Osteocyte (in vitro differentiated cells): Measurements from ENCODE around the gene PAMR1. TPM values are rescaled to one million over a fixed set of nuclear protein-coding genes. Genes with fewer than 3 reads are reported as not detected.

Experiments used
- DNase-seq: peaks from one replicate; pipeline ENCODE4 v3.0.0; 2021; ENCODE audit warnings: mixed read lengths; ENCODE audit not compliant: unreplicated experiment; ENCODE audit errors: extremely low spot score
- H3K27ac Mint-ChIP-seq: one replicate; pipeline ENCODE4 v1.8.0; 2021; ENCODE audit warnings: mild to moderate bottlenecking, mixed read lengths; ENCODE audit not compliant: unreplicated experiment
- H3K27me3 Mint-ChIP-seq: one replicate; pipeline ENCODE4 v1.8.0; 2021; ENCODE audit warnings: mixed read lengths; ENCODE audit not compliant: unreplicated experiment
- H3K36me3 Mint-ChIP-seq: one replicate; pipeline ENCODE4 v1.8.0; 2021; ENCODE audit warnings: mixed read lengths; ENCODE audit not compliant: unreplicated experiment
- H3K4me1 Mint-ChIP-seq: one replicate; pipeline ENCODE4 v1.8.0; 2021; ENCODE audit warnings: mixed read lengths; ENCODE audit not compliant: unreplicated experiment
- H3K4me3 Mint-ChIP-seq: one replicate; pipeline ENCODE4 v1.8.0; 2021; ENCODE audit warnings: mild to moderate bottlenecking, moderate library complexity, mixed read lengths; ENCODE audit not compliant: unreplicated experiment
- H3K9me3 Mint-ChIP-seq: one replicate; pipeline ENCODE4 v1.8.0; 2021; ENCODE audit warnings: mixed read lengths; ENCODE audit not compliant: unreplicated experiment
- CTCF ChIP-seq: fragments of 200-600 bp; sonication (generic); IDR thresholded peaks from 2 replicates; pipeline ENCODE4 v1.5.0; 2021; ENCODE audit warnings: antibody characterized with exemption, mild to moderate bottlenecking, moderate library complexity
- total RNA-seq: library from RNA; stranded (reverse); gene quantifications from 2 replicates; pipeline ENCODE4 v1.2.1, GENCODE V29; 2021

Gene PAMR1
- total RNA-seq, 1 donor from 2014 or later: 4.4 TPM

- TF ChIP-seq CTCF: no peak
- Mint-ChIP-seq H3K4me1 (peaks cover 9% of the 10 kb centered on the region), H3K9me3 (peaks cover 21% of the 10 kb centered on the region), H3K27me3 (peaks cover 43% of the 10 kb centered on the region), H3K36me3 (peaks cover 12% of the 10 kb centered on the region), H3K27ac (no peak overlapping the region), H3K4me3 (no peak overlapping the region)
- DNase-seq: no peak
Measured at GRCh38 chr11:35478471-35479091, 46.8 kb downstream of the PAMR1 start.

- H3K27ac Mint-ChIP-seq: no peak overlapping the region
- H3K36me3 Mint-ChIP-seq: peaks cover 8% of the 10 kb centered on the region
- no peak overlapping the region for H3K4me3 Mint-ChIP-seq
- H3K9me3 Mint-ChIP-seq: peaks cover 14% of the 10 kb centered on the region
- peaks cover 46% of the 10 kb centered on the region for H3K27me3 Mint-ChIP-seq
- H3K4me1 Mint-ChIP-seq: peaks cover 7% of the 10 kb centered on the region
- DNase-seq: no peak
- TF ChIP-seq CTCF: no peak
Measured at GRCh38 chr11:35477901-35478300, 47.5 kb downstream of the PAMR1 start.

GRCh38 chr11:35474688-35475087 is 50.7 kb downstream of the PAMR1 start:
- H3K4me3 Mint-ChIP-seq: no peak overlapping the region
- no peak for TF ChIP-seq CTCF
- H3K36me3 Mint-ChIP-seq: peaks cover 2% of the 10 kb centered on the region
- H3K4me1 Mint-ChIP-seq: peaks cover 15% of the 10 kb centered on the region
- DNase-seq: no peak
- H3K27me3 Mint-ChIP-seq: peaks cover 55% of the 10 kb centered on the region
- H3K27ac Mint-ChIP-seq: no peak overlapping the region
- peaks cover 4% of the 10 kb centered on the region for H3K9me3 Mint-ChIP-seq

GRCh38 chr11:35473795-35474374 is 51.5 kb downstream of the PAMR1 start:
- Mint-ChIP-seq H3K9me3 (peaks cover 4% of the 10 kb centered on the region), H3K27me3 (peaks cover 56% of the 10 kb centered on the region), H3K4me3 (no peak overlapping the region)

More at GRCh38 chr11:35473795-35474374, 51.5 kb downstream of the PAMR1 start:
- Mint-ChIP-seq H3K36me3 (peaks cover 2% of the 10 kb centered on the region), H3K4me1 (peaks cover 14% of the 10 kb centered on the region), H3K27ac (no peak overlapping the region)
- no peak for DNase-seq
- no peak for TF ChIP-seq CTCF
